ENCODE measurements around the gene SULF2. TPM values are rescaled to one million over a fixed set of nuclear protein-coding genes. Genes with fewer than 3 reads are reported as not detected.
A peak's percentile ranks its signal among the peaks of the same experiment; 100 is the strongest.

Gene SULF2
- total and polyA plus RNA-seq, 4 donors: 8.1 to 25.4 (median 12.0) TPM

DNA sequence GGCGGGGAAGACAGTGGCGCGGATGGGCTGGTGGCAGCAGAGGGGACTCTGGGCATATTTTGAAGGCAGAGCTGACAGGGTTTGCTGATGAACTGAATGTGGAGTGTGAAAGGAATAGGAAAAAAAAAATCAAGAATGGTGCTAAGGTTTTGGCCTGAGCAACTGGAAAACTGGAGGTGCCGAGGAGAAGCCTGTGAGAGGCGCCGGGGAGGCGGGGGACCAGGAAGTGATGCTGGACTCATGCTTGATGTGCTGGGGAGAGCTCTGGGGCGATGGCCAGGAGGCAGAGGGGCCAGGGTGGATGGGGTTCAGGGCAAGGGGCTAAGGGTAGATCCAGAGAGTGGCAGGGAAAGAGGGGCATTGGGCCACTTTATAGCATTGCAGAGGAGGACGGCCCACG is 55.8 kb downstream of the SULF2 start:
- Histone ChIP-seq H3K27ac (ENCODE audit: low read depth in 1 of 2, low read length in 2 of 2) (no peak overlapping the region), H3K4me1 (ENCODE audit: control insufficient read depth in 4 of 4, insufficient read depth in 4 of 4, low read length in 3 of 4) (peaks cover 0 to 7% (median 4%) of the 10 kb centered on the region in 4 donors), H3K4me3 (ENCODE audit: low read depth in 1 of 3, low read length in 3 of 3) (no peak overlapping the region), H3K27me3 (ENCODE audit: control insufficient read depth in 4 of 4, insufficient read depth in 4 of 4, low read length in 3 of 4) (no peaks in the 10 kb centered on the region), H3K9me3 (ENCODE audit: control insufficient read depth in 4 of 4, low read length in 3 of 4) (no peaks in the 10 kb centered on the region), H3K9ac (ENCODE audit: low read depth in 1 of 2, low read length in 2 of 2) (no peak overlapping the region), H3K36me3 (ENCODE audit: control insufficient read depth in 4 of 4, insufficient read depth in 3 of 4, low read depth in 1 of 4, low read length in 3 of 4) (peaks cover 0 to 2% (median 1%) of the 10 kb centered on the region in 4 donors)
- 95% methylated on average over 10 of the region's 10 CpGs for whole genome bisulfite sequencing
- DNase-seq (ENCODE audit: low spot score): no peak
- TF ChIP-seq HNF4A (conservative IDR thresholded peaks at IDR 0.05) (no peak), FOXA2 (IDR thresholded peaks at IDR 0.05) (no peak), RAD21 (IDR thresholded peaks at IDR 0.05) (no peak), GABPA (IDR thresholded peaks at IDR 0.05 in 1 of 2, conservative IDR thresholded peaks at IDR 0.05 in 1 of 2) (no peak), NR2F2 (IDR thresholded peaks at IDR 0.05) (no peak), JUND (IDR thresholded peaks at IDR 0.05) (no peak), FOXA1 (IDR thresholded peaks at IDR 0.05) (no peak), EGR1 (IDR thresholded peaks at IDR 0.05; ENCODE audit: low read depth in 2 of 2) (no peak), SP1 (IDR thresholded peaks at IDR 0.05) (no peak), HNF4G (IDR thresholded peaks at IDR 0.05) (no peak), TAF1 (conservative IDR thresholded peaks at IDR 0.05) (no peak), YY1 (IDR thresholded peaks at IDR 0.05) (no peak), RXRA (IDR thresholded peaks at IDR 0.05) (no peak)
- TF ChIP-seq, protein P1, sequence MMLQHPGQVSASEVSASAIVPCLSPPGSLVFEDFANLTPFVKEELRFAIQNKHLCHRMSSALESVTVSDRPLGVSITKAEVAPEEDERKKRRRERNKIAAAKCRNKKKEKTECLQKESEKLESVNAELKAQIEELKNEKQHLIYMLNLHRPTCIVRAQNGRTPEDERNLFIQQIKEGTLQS (IDR thresholded peaks at IDR 0.05): no peak
- TF ChIP-seq, protein P2, sequence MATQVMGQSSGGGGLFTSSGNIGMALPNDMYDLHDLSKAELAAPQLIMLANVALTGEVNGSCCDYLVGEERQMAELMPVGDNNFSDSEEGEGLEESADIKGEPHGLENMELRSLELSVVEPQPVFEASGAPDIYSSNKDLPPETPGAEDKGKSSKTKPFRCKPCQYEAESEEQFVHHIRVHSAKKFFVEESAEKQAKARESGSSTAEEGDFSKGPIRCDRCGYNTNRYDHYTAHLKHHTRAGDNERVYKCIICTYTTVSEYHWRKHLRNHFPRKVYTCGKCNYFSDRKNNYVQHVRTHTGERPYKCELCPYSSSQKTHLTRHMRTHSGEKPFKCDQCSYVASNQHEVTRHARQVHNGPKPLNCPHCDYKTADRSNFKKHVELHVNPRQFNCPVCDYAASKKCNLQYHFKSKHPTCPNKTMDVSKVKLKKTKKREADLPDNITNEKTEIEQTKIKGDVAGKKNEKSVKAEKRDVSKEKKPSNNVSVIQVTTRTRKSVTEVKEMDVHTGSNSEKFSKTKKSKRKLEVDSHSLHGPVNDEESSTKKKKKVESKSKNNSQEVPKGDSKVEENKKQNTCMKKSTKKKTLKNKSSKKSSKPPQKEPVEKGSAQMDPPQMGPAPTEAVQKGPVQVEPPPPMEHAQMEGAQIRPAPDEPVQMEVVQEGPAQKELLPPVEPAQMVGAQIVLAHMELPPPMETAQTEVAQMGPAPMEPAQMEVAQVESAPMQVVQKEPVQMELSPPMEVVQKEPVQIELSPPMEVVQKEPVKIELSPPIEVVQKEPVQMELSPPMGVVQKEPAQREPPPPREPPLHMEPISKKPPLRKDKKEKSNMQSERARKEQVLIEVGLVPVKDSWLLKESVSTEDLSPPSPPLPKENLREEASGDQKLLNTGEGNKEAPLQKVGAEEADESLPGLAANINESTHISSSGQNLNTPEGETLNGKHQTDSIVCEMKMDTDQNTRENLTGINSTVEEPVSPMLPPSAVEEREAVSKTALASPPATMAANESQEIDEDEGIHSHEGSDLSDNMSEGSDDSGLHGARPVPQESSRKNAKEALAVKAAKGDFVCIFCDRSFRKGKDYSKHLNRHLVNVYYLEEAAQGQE (IDR thresholded peaks at IDR 0.05): no peak
- TF ChIP-seq, protein P3, sequence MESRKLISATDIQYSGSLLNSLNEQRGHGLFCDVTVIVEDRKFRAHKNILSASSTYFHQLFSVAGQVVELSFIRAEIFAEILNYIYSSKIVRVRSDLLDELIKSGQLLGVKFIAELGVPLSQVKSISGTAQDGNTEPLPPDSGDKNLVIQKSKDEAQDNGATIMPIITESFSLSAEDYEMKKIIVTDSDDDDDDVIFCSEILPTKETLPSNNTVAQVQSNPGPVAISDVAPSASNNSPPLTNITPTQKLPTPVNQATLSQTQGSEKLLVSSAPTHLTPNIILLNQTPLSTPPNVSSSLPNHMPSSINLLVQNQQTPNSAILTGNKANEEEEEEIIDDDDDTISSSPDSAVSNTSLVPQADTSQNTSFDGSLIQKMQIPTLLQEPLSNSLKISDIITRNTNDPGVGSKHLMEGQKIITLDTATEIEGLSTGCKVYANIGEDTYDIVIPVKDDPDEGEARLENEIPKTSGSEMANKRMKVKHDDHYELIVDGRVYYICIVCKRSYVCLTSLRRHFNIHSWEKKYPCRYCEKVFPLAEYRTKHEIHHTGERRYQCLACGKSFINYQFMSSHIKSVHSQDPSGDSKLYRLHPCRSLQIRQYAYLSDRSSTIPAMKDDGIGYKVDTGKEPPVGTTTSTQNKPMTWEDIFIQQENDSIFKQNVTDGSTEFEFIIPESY (IDR thresholded peaks at IDR 0.05): no peak
- TF ChIP-seq, protein P4, sequence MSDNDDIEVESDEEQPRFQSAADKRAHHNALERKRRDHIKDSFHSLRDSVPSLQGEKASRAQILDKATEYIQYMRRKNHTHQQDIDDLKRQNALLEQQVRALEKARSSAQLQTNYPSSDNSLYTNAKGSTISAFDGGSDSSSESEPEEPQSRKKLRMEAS (IDR thresholded peaks at IDR 0.05): no peak

DNA sequence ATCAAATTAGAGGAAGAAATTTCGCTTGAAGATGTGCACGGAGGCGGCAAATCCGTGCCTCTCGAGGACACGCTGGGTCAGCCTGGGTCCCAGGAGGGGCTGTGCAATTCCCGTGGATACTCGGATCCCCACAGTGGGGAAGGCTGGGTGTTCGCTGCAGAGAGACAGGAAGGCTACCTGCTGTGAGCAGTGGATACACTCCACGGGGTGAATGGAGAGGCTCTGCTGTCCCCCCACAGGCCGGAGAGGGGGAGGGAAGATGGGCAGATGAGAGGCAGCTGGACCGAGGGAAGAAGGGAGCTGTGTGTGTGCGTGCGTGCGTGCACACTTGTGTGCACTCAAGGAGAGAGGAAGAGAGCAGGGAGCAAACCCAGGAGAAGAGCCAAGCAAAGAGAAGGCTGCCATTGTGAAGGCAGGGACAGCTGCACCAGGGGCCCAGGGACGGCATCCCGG is 57.3 kb downstream of the SULF2 start:
- H3K9ac ChIP-seq (ENCODE audit: low read depth in 1 of 2, low read length in 2 of 2): no peak overlapping the region
- TF ChIP-seq SP1 (IDR thresholded peaks at IDR 0.05): no peak
- TF ChIP-seq, protein P5, sequence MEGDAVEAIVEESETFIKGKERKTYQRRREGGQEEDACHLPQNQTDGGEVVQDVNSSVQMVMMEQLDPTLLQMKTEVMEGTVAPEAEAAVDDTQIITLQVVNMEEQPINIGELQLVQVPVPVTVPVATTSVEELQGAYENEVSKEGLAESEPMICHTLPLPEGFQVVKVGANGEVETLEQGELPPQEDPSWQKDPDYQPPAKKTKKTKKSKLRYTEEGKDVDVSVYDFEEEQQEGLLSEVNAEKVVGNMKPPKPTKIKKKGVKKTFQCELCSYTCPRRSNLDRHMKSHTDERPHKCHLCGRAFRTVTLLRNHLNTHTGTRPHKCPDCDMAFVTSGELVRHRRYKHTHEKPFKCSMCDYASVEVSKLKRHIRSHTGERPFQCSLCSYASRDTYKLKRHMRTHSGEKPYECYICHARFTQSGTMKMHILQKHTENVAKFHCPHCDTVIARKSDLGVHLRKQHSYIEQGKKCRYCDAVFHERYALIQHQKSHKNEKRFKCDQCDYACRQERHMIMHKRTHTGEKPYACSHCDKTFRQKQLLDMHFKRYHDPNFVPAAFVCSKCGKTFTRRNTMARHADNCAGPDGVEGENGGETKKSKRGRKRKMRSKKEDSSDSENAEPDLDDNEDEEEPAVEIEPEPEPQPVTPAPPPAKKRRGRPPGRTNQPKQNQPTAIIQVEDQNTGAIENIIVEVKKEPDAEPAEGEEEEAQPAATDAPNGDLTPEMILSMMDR (IDR thresholded peaks at IDR 0.05; ENCODE audit: low read depth, low read length, missing input control): no peak
- TF ChIP-seq NR2F2 (IDR thresholded peaks at IDR 0.05): no peak
- TF ChIP-seq, protein P4 (IDR thresholded peaks at IDR 0.05): no peak
- TF ChIP-seq FOXA2 (IDR thresholded peaks at IDR 0.05): no peak
- TF ChIP-seq JUND (IDR thresholded peaks at IDR 0.05): no peak
- TF ChIP-seq YY1 (IDR thresholded peaks at IDR 0.05): no peak
- no peak for TF ChIP-seq GABPA (IDR thresholded peaks at IDR 0.05 in 1 of 2, conservative IDR thresholded peaks at IDR 0.05 in 1 of 2)
- no peak for TF ChIP-seq HNF4A (conservative IDR thresholded peaks at IDR 0.05)
- no peak for TF ChIP-seq EGR1 (IDR thresholded peaks at IDR 0.05; ENCODE audit: low read depth in 2 of 2)
- no peak for TF ChIP-seq RAD21 (IDR thresholded peaks at IDR 0.05)
- no peak for TF ChIP-seq TAF1 (conservative IDR thresholded peaks at IDR 0.05)
- TF ChIP-seq, protein P1 (IDR thresholded peaks at IDR 0.05): no peak
- no peak for TF ChIP-seq HNF4G (IDR thresholded peaks at IDR 0.05)
- TF ChIP-seq RXRA (IDR thresholded peaks at IDR 0.05): no peak
- peaks cover 0 to 2% (median 0%) of the 10 kb centered on the region in 4 donors for H3K36me3 ChIP-seq (ENCODE audit: control insufficient read depth in 4 of 4, insufficient read depth in 3 of 4, low read depth in 1 of 4, low read length in 3 of 4)
- 80% methylated on average over 17 of the region's 17 CpGs for WGBS
- no peaks in the 10 kb centered on the region for H3K27me3 ChIP-seq (ENCODE audit: control insufficient read depth in 4 of 4, insufficient read depth in 4 of 4, low read length in 3 of 4)
- no peak overlapping the region for H3K4me3 ChIP-seq (ENCODE audit: low read depth in 1 of 3, low read length in 3 of 3)
- no peaks in the 10 kb centered on the region for H3K9me3 ChIP-seq (ENCODE audit: control insufficient read depth in 4 of 4, low read length in 3 of 4)
- no peak for DNase-seq (ENCODE audit: low spot score)
- H3K27ac ChIP-seq (ENCODE audit: low read depth in 1 of 2, low read length in 2 of 2): peak overlapping the region; percentile 42 to 67
- H3K4me1 ChIP-seq (ENCODE audit: control insufficient read depth in 4 of 4, insufficient read depth in 4 of 4, low read length in 3 of 4): peaks cover 0 to 7% (median 4%) of the 10 kb centered on the region in 4 donors
